ENCODE data around the gene ATP6V0B.

ATP6V0B gene

GRCh38 chr1:43936431-43937151, 38.2 kb upstream of the ATP6V0B start:
- peak; percentile 62 for DNase-seq (ENCODE audit: extremely low spot score)
- ChIA-PET CTCF (interaction anchor here (2.7 to 10.1 kb wide), 9 partner anchors 10 to 411 kb away, joined by 11 to 526 read pairs (median 44); partner anchors contain the start of genes IPO13, KDM4A and PTPRF), POLR2A (no interaction called here)
- no peak for TF ChIP-seq CTCF (IDR thresholded peaks at IDR 0.05; ENCODE audit: control extremely low read depth, extremely low read depth, low read depth, missing control alignments)

- POLR2A ChIA-PET = no interaction called here
- no peak for TF ChIP-seq CTCF (IDR thresholded peaks at IDR 0.05; ENCODE audit: control extremely low read depth, extremely low read depth, low read depth, missing control alignments)
- CTCF ChIA-PET = interaction anchor here (3.8 to 10.1 kb wide), 5 partner anchors 10 to 285 kb away, joined by 26 to 526 read pairs (median 61); partner anchors contain the start of genes IPO13 and KDM4A
- no peak for DNase-seq (ENCODE audit: extremely low spot score)
These were observed 37.4 kb upstream of the ATP6V0B start for GRCh38 chr1:43937179-43937865.

GRCh38 chr1:43938383-43938782, 36.4 kb upstream of the ATP6V0B start:
- CTCF ChIA-PET = interaction anchor here (0.9 to 10.1 kb wide), 4 partner anchors 9 to 410 kb away, joined by 3 to 526 read pairs (median 97); partner anchors contain the start of gene IPO13
- POLR2A ChIA-PET = no interaction called here
- no peak for TF ChIP-seq CTCF (IDR thresholded peaks at IDR 0.05; ENCODE audit: control extremely low read depth, extremely low read depth, low read depth, missing control alignments)
- no peak for DNase-seq (ENCODE audit: extremely low spot score)

GRCh38 chr1:43938892-43939587, 35.7 kb upstream of the ATP6V0B start:
- no peak for TF ChIP-seq CTCF (IDR thresholded peaks at IDR 0.05; ENCODE audit: control extremely low read depth, extremely low read depth, low read depth, missing control alignments)
- CTCF ChIA-PET = interaction anchor here (0.9 to 10.1 kb wide), 5 partner anchors 8 to 712 kb away, joined by 3 to 526 read pairs (median 4); partner anchors contain the start of gene IPO13
- DNase-seq (ENCODE audit: extremely low spot score) = no peak
- POLR2A ChIA-PET = no interaction called here

- POLR2A ChIA-PET = no interaction called here
- no peak for DNase-seq (ENCODE audit: extremely low spot score)
- TF ChIP-seq CTCF (IDR thresholded peaks at IDR 0.05; ENCODE audit: control extremely low read depth, extremely low read depth, low read depth, missing control alignments) = no peak
- CTCF ChIA-PET = interaction anchor here (1.1 to 10.1 kb wide), 5 partner anchors 7 to 413 kb away, joined by 3 to 191 read pairs (median 5); partner anchors contain the start of gene ARTN
These were observed 32.3 kb upstream of the ATP6V0B start for GRCh38 chr1:43942411-43942810.

GRCh38 chr1:43944860-43945259, 29.9 kb upstream of the ATP6V0B start:
- POLR2A ChIA-PET = no interaction called here
- no peak for TF ChIP-seq CTCF (IDR thresholded peaks at IDR 0.05; ENCODE audit: control extremely low read depth, extremely low read depth, low read depth, missing control alignments)
- CTCF ChIA-PET = interaction anchor here (0.6 to 10.1 kb wide), 7 partner anchors 10 to 181 kb away, joined by 3 to 191 read pairs (median 13); partner anchors contain the start of genes ARTN and DPH2
- no peak for DNase-seq (ENCODE audit: extremely low spot score)
